Panc1 (cell line): ENCODE results near the gene CHERP. TPM values are rescaled to one million over a fixed set of nuclear protein-coding genes. Genes with fewer than 3 reads are reported as not detected.
A peak's percentile ranks its signal among the peaks of the same experiment; 100 is the strongest.

Experiments used
- ATAC-seq: fragments of 200-7000 bp; cut with Tn5 transposase; 2 replicates; pipeline ENCODE4 v1.9.1; 2020; ENCODE audit warnings: mild to moderate bottlenecking, moderate library complexity
- Bru-seq: library from RNA; stranded (reverse); fragments of 400-500 nt; gene quantifications from one replicate; lab custom pipeline; 2021; lab: Mats Ljungman, UMichigan
- BruChase-seq, 2 experiments: library from RNA; stranded (reverse); fragments of 400-500 nt; gene quantifications; one replicate each; lab custom pipeline; 2021; lab: Mats Ljungman, UMichigan
- BruUV-seq: library from RNA; stranded (reverse); fragments of 400-500 nt; replicated peaks from 2 replicates; lab custom pipeline; 2021; lab: Mats Ljungman, UMichigan
- CTCF ChIA-PET: fragments of 300-600 bp; sonication (Branson Sonifier 250); formaldehyde crosslinking; loops from one replicate; lab custom pipeline; 2022; ENCODE audit warnings: antibody characterized with exemption; lab: Charles Lee
- POLR2A ChIA-PET: fragments of 300-600 bp; sonication (Branson Sonifier 250); formaldehyde crosslinking; loops from one replicate; lab custom pipeline; 2022; ENCODE audit warnings: antibody characterized with exemption; lab: Charles Lee
- DNase-seq: peaks from one replicate; pipeline ENCODE4 v3.0.0-alpha.2; 2010; ENCODE audit warnings: low read depth, low spot score
- H3K27ac ChIP-seq: 2 replicates; pipeline ENCODE4 v1.5.1; 2011; ENCODE audit warnings: mild to moderate bottlenecking, low read length, inconsistent platforms
- H3K27me3 ChIP-seq: fragments of 200-500 bp; sonication (Bioruptor generic); 2 replicates; pipeline ENCODE4 v1.6.0; 2014; ENCODE audit warnings: low read length, inconsistent platforms; ENCODE audit not compliant: control insufficient read depth, insufficient read depth
- H3K36me3 ChIP-seq: fragments of 200-500 bp; sonication (Bioruptor generic); 2 replicates; pipeline ENCODE4 v1.5.1; 2014; ENCODE audit warnings: inconsistent platforms, mild to moderate bottlenecking, low read length, moderate library complexity; ENCODE audit not compliant: control insufficient read depth, insufficient read depth
- H3K4me1 ChIP-seq: 2 replicates; pipeline ENCODE4 v1.5.1; 2011; ENCODE audit warnings: inconsistent platforms, mild to moderate bottlenecking, low read length, moderate library complexity; ENCODE audit not compliant: control insufficient read depth, insufficient read depth
- H3K4me3 ChIP-seq, 2 experiments: 2 replicates each; pipeline ENCODE4 v1.5.1; 2011 to 2012; ENCODE audit warnings: low read depth in 2 of 2, low read length in 2 of 2, mild to moderate bottlenecking in 2 of 2, inconsistent platforms in 1 of 2, moderate library complexity in 1 of 2
- H3K9me3 ChIP-seq: fragments of 200-500 bp; sonication (Bioruptor generic); 2 replicates; pipeline ENCODE4 v1.5.1; 2014; ENCODE audit warnings: low read depth, mild to moderate bottlenecking, inconsistent platforms, low read length, moderate library complexity; ENCODE audit not compliant: control insufficient read depth, insufficient read depth
- CTCF ChIP-seq: fragments of 450-650 bp; IDR thresholded peaks from 2 replicates; pipeline ENCODE4 v1.5.1; 2017; ENCODE audit warnings: mild to moderate bottlenecking
- POLR2AphosphoS5 ChIP-seq: IDR thresholded peaks from 2 replicates; pipeline ENCODE4 v1.6.1; 2012; ENCODE audit warnings: mild to moderate bottlenecking, low read depth, low read length, moderate library complexity
- REST ChIP-seq, 2 experiments: IDR thresholded peaks; 2 replicates each; pipeline ENCODE4 v1.6.1; 2011 to 2012; ENCODE audit warnings: low read depth in 2 of 2, control low read depth in 1 of 2, low read length in 1 of 2, mild to moderate bottlenecking in 1 of 2, moderate library complexity in 1 of 2; ENCODE audit not compliant: insufficient read depth in 1 of 2
- SIN3A ChIP-seq: IDR thresholded peaks from 2 replicates; pipeline ENCODE4 v1.6.1; 2012; ENCODE audit warnings: low read depth, mild to moderate bottlenecking, low read length, moderate library complexity, borderline replicate concordance; ENCODE audit not compliant: insufficient read depth
- TCF7L2 ChIP-seq: IDR thresholded peaks from 2 replicates; pipeline ENCODE4 v1.6.1; 2011; ENCODE audit warnings: mild to moderate bottlenecking, low read depth, low read length, inconsistent platforms
- in situ Hi-C: cut with HindIII; loops from 2 replicates; pipeline ENCODE4 v1.10.0; 2016; ENCODE audit warnings: low sequenced_read_pairs, low pct_unique_long_range_greater_than_20kb
- intact Hi-C: fragments of 100-400 bp; cut with micrococcal nuclease; formaldehyde crosslinking; loops from one replicate; pipeline ENCODE4 v1.10.0; 2022; ENCODE audit not compliant: unreplicated experiment
- long read RNA-seq: library from polyadenylated mRNA; unstranded; transcript quantifications from one replicate; pipeline ENCODE4 v2.0.0, GENCODE V29; 2021; ENCODE audit not compliant: unreplicated experiment
- polyA plus RNA-seq: library from polyadenylated mRNA; unstranded; fragments of >200 nt; gene quantifications from one replicate; pipeline ENCODE4 v1.2.1, GENCODE V29; 2012; ENCODE audit warnings: missing spikeins; ENCODE audit not compliant: insufficient read length
- total RNA-seq: library from RNA; stranded (reverse); gene quantifications from one replicate; pipeline ENCODE4 v1.2.1, GENCODE V29; 2021; ENCODE audit not compliant: unreplicated experiment

Gene CHERP, protein sequence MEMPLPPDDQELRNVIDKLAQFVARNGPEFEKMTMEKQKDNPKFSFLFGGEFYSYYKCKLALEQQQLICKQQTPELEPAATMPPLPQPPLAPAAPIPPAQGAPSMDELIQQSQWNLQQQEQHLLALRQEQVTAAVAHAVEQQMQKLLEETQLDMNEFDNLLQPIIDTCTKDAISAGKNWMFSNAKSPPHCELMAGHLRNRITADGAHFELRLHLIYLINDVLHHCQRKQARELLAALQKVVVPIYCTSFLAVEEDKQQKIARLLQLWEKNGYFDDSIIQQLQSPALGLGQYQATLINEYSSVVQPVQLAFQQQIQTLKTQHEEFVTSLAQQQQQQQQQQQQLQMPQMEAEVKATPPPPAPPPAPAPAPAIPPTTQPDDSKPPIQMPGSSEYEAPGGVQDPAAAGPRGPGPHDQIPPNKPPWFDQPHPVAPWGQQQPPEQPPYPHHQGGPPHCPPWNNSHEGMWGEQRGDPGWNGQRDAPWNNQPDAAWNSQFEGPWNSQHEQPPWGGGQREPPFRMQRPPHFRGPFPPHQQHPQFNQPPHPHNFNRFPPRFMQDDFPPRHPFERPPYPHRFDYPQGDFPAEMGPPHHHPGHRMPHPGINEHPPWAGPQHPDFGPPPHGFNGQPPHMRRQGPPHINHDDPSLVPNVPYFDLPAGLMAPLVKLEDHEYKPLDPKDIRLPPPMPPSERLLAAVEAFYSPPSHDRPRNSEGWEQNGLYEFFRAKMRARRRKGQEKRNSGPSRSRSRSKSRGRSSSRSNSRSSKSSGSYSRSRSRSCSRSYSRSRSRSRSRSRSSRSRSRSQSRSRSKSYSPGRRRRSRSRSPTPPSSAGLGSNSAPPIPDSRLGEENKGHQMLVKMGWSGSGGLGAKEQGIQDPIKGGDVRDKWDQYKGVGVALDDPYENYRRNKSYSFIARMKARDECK
- 48.3 TPM for total RNA-seq
- polyA plus RNA-seq, result 49.8 TPM
- percentile 79 among the genes with signal in this experiment for Bru-seq, nascent RNA
- BruChase-seq, experiment 1, labeled RNA remaining after a 2-hour chase, result percentile 96 among the genes with signal in this experiment
- BruChase-seq, experiment 2, labeled RNA remaining after a 6-hour chase, result percentile 96 among the genes with signal in this experiment
- long read RNA-seq, partial matches to known transcripts, result 54 of 65 reads
- long read RNA-seq, other reads (novel, unspliced or antisense), result 8 of 65 reads

DNA sequence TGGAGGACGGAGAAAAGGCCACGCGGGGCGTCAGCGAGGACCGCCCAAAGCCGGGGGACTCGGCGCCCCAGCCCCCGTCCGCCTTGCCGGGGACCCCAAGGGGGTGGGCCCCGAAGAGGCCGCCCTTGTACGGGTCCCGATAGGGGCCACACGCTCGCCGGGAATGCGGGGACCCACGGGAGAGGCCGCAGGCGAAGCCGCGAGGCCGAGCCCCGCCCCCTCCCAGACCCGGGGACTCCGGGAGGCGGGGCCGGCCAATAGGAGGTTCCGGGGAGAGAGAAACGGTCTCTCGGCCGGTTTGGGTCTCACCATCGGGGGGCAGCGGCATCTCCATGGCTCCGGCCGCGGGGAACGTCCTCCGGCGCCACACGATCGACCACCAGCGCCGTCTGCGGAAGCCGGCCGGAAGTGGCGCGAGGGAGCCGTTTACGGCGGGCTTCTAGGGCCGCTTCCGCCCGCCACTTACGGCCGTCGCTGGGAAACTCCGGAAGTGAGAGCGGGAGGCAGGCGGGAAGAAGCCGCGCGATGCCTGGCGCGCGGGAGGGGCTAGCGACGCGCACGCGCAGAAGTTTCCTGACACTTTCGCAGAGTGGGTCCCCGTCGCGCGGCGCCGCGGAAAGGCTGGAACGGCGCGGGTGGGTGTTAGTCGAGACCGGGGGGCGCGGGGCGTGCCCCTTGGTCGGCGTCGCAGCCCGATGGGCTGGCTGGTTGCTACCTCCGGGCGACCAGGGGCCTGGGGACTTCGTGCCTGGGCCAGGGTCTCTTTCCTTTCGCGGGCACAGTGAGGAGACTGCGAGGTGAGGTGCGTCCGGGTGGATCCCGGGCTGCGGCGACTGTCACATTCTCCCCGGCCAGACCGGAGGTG lies at the start of gene CHERP:
Gene CHERP, minus strand, starts transcription at position 393 of the 865 bp plus-strand sequence. Its CDS starts 59 bp downstream, at position 334.
- no TSS peak for BruUV-seq
- H3K36me3 ChIP-seq, result peaks cover 4% of the 10 kb centered on the region
- ChIA-PET CTCF (interaction anchor here (0.6 kb wide), 1 partner anchor 71 kb away, joined by 10 read pairs; no protein-coding TSS in a partner anchor), POLR2A (no interaction called here)
- peaks cover 8% of the 10 kb centered on the region; the same call in 1 of the 2 replicates for H3K4me1 ChIP-seq
- peak within 1 kb of the TSS; percentile 95 to 97 for H3K4me3 ChIP-seq
- no peaks in the 10 kb centered on the region for H3K9me3 ChIP-seq
- TF ChIP-seq SIN3A (no peak; the same call in 1 of the 2 replicates), POLR2AphosphoS5 (peak; percentile 83), TCF7L2 (0 out of 2 replicates have a peak, but pooled peaks have one; percentile 21), REST (IDR thresholded peaks at IDR 0.05; ENCODE audit: insufficient read depth in 1 of 2, low read depth in 2 of 2, low read length in 1 of 2) (no peak; a peak in 1 of 4 replicates), CTCF (no peak)
- no peaks in the 10 kb centered on the region for H3K27me3 ChIP-seq
- ATAC-seq (peak; percentile 93), DNase-seq (peak; percentile 38)
- peak within 1 kb of the TSS; percentile 90 for H3K27ac ChIP-seq
- intact Hi-C loops (no loop called here), in situ Hi-C loops (no loop called here)
